Activated CD4-positive, alpha-beta T cell treated with anti-CD3 and anti-CD28 coated beads for 48 hours (primary cell): ENCODE results near the gene BSPRY.
A peak's percentile ranks its signal among the peaks of the same experiment; 100 is the strongest.
"Not testable (repeated sequence)": the region's sequence is repeated elsewhere in the genome, so short reads cannot be mapped to it uniquely, and the experiment has no call there.

Experiments used
- DNase-seq: peaks from one replicate; pipeline ENCODE4 v3.0.0-alpha.2; 2020

BSPRY gene

GRCh38 chr9:113372059-113372458, 22.7 kb downstream of the BSPRY start:
- no peak for DNase-seq

GRCh38 chr9:113373256-113373655, 23.9 kb downstream of the BSPRY start:
- DNase-seq = no peak

- DNase-seq = no peak
These were observed 24.5 kb downstream of the BSPRY start for GRCh38 chr9:113373676-113374392.

- no peak for DNase-seq
These were observed 26.0 kb downstream of the BSPRY start for GRCh38 chr9:113375057-113376023.

GRCh38 chr9:113376634-113377567, 27.6 kb downstream of the BSPRY start, which contains the start of gene HDHD3:
Gene HDHD3, minus strand, starts transcription at chr9:113376986. Its CDS starts 2,632 bp downstream, at chr9:113374354.
- DNase-seq = peak; percentile 81

GRCh38 chr9:113379094-113379828, 29.9 kb downstream of the BSPRY start:
- not testable (repeated sequence) for DNase-seq

- not testable (repeated sequence) for DNase-seq
These were observed 30.5 kb downstream of the BSPRY start for GRCh38 chr9:113379829-113380210.

- no peak for DNase-seq
These were observed 31.6 kb downstream of the BSPRY start for GRCh38 chr9:113380869-113381378.

- DNase-seq = not testable (repeated sequence)
These were observed 32.1 kb downstream of the BSPRY start for GRCh38 chr9:113381441-113381840.

GRCh38 chr9:113381909-113382411, 32.6 kb downstream of the BSPRY start:
- no peak for DNase-seq

- DNase-seq = no peak
These were observed 37.4 kb downstream of the BSPRY start for GRCh38 chr9:113386571-113387393.

GRCh38 chr9:113387560-113388230, 38.4 kb downstream of the BSPRY start:
- DNase-seq = no peak

- no peak for DNase-seq
These were observed 39.5 kb downstream of the BSPRY start for GRCh38 chr9:113388833-113389232.

GRCh38 chr9:113389451-113389850, 40.1 kb downstream of the BSPRY start:
- DNase-seq = no peak

GRCh38 chr9:113390192-113390960, 41.0 kb downstream of the BSPRY start:
- DNase-seq = no peak

GRCh38 chr9:113391917-113392316, 42.6 kb downstream of the BSPRY start:
- no peak for DNase-seq

- no peak for DNase-seq
These were observed 43.9 kb downstream of the BSPRY start for GRCh38 chr9:113393281-113393680.

GRCh38 chr9:113395000-113395861, 45.9 kb downstream of the BSPRY start:
- no peak for DNase-seq
